BLaER1 (cell line): Measurements from ENCODE around the gene RAB17.
"Not testable (repeated sequence)": the region's sequence is repeated elsewhere in the genome, so short reads cannot be mapped to it uniquely, and the experiment has no call there.

ENCODE experiments used
- H3K27ac ChIP-seq: shearing (Covaris generic); formaldehyde crosslinking; 2 replicates; pipeline ENCODE4 v1.8.1; 2022
- H3K27me3 ChIP-seq: shearing (Covaris generic); formaldehyde crosslinking; 2 replicates; pipeline ENCODE4 v1.8.1; 2022
- H3K36me3 ChIP-seq: shearing (Covaris generic); formaldehyde crosslinking; 2 replicates; pipeline ENCODE4 v1.8.1; 2022
- H3K4me1 ChIP-seq: shearing (Covaris generic); formaldehyde crosslinking; 2 replicates; pipeline ENCODE4 v1.8.1; 2022
- H3K4me2 ChIP-seq: shearing (Covaris generic); formaldehyde crosslinking; 2 replicates; pipeline ENCODE4 v1.8.1; 2022
- H3K4me3 ChIP-seq: shearing (Covaris generic); formaldehyde crosslinking; 2 replicates; pipeline ENCODE4 v1.8.1; 2022
- H3K9ac ChIP-seq: shearing (Covaris generic); formaldehyde crosslinking; 2 replicates; pipeline ENCODE4 v1.8.1; 2022
- H3K9me3 ChIP-seq: shearing (Covaris generic); formaldehyde crosslinking; 2 replicates; pipeline ENCODE4 v1.8.1; 2022
- H4K20me1 ChIP-seq: shearing (Covaris generic); formaldehyde crosslinking; 2 replicates; pipeline ENCODE4 v1.8.1; 2022
- Cebpa-rat ChIP-seq: shearing (Covaris generic); IDR thresholded peaks from 2 replicates; pipeline ENCODE4 v1.8.1; 2022

RAB17 gene

GRCh38 chr2:237613679-237614078 is 23.1 kb upstream of the RAB17 start:
- Histone ChIP-seq H3K4me2 (peak overlapping the region; percentile 94), H3K9me3 (no peaks in the 10 kb centered on the region), H3K36me3 (no peaks in the 10 kb centered on the region), H3K4me3 (no peak overlapping the region; the same call in 1 of the 2 replicates), H3K27me3 (no peaks in the 10 kb centered on the region), H3K27ac (peak overlapping the region; percentile 90), H3K4me1 (peaks cover 66% of the 10 kb centered on the region), H3K9ac (no peak overlapping the region), H4K20me1 (no peaks in the 10 kb centered on the region)
- TF ChIP-seq Cebpa-rat, result no peak

- Histone ChIP-seq H3K4me1 (peaks cover 56% of the 10 kb centered on the region), H3K27ac (peak overlapping the region; percentile 90), H3K36me3 (no peaks in the 10 kb centered on the region), H3K4me3 (no peak overlapping the region), H3K9me3 (peaks cover 3% of the 10 kb centered on the region), H4K20me1 (no peaks in the 10 kb centered on the region), H3K9ac (no peak overlapping the region), H3K4me2 (peak overlapping the region; percentile 94), H3K27me3 (no peaks in the 10 kb centered on the region)
- TF ChIP-seq Cebpa-rat, result no peak
Measured at GRCh38 chr2:237612527-237613357, 22.2 kb upstream of the RAB17 start.

DNA sequence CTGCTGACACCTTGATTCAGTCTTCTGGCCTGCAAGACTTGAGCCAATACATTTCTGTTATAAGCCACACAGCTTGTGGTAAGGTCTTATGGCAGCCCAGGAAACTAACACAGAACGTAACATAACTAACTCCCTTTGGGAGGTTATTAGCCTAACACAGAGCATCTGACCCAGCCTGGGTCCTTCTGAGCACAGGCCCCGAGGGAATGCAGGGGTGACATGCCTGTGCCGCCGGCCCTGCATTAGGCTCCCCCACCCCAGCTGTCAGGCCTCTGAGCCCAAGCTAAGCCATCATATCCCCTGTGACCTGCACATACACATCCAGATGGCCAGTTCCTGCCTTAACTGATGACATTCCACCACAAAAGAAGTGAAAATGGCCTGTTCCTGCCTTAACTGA is 16.0 kb upstream of the RAB17 start:
- Histone ChIP-seq H3K9ac (peak overlapping the region; percentile 57; the same call in 1 of the 2 replicates), H3K9me3 (peaks cover 10% of the 10 kb centered on the region), H3K27ac (peak overlapping the region; percentile 86), H3K4me1 (peaks cover 58% of the 10 kb centered on the region), H3K4me2 (peak overlapping the region; percentile 97)
- not testable (repeated sequence) for H3K36me3 ChIP-seq, H3K4me3 ChIP-seq, H4K20me1 ChIP-seq, H3K27me3 ChIP-seq

- peaks cover 74% of the 10 kb centered on the region for H3K4me1 ChIP-seq
- no peaks in the 10 kb centered on the region for H3K36me3 ChIP-seq
- TF ChIP-seq Cebpa-rat, result no peak
- H4K20me1 ChIP-seq, result no peaks in the 10 kb centered on the region
- H3K4me3 ChIP-seq, result no peak overlapping the region
- H3K27me3 ChIP-seq, result no peaks in the 10 kb centered on the region
- peak overlapping the region; percentile 97 for H3K4me2 ChIP-seq
- peak overlapping the region; percentile 86 for H3K27ac ChIP-seq
- H3K9ac ChIP-seq, result peak overlapping the region; percentile 80
- peaks cover 10% of the 10 kb centered on the region for H3K9me3 ChIP-seq
Measured at GRCh38 chr2:237604960-237605359, 14.4 kb upstream of the RAB17 start.

DNA sequence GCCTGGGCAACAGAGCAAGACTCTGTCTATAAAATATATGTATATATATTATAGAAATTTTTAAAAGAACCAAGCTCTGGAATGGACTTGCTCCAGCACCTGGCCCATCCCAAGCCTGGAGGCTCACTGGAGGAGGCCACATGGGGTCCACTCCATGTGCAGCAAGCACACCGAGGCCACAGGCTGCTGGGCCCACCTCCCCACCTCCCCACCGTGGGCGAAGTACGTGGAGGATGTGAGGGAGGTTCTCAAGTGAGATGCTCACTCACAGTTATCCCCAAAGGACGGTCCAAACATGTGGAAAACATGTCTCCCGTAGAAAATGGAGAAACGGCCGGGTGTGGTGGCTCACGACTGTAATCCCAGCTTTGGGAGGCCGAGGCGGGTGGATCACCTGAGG is 13.9 kb upstream of the RAB17 start:
- H3K4me1 ChIP-seq, result peaks cover 80% of the 10 kb centered on the region
- H3K9me3 ChIP-seq, result peaks cover 10% of the 10 kb centered on the region
- no peaks in the 10 kb centered on the region for H3K36me3 ChIP-seq
- peak overlapping the region; percentile 86 for H3K27ac ChIP-seq
- TF ChIP-seq Cebpa-rat, result no peak
- peak overlapping the region; percentile 97 for H3K4me2 ChIP-seq
- H3K9ac ChIP-seq, result peak overlapping the region; percentile 80
- H3K4me3 ChIP-seq, result no peak overlapping the region; the same call in 1 of the 2 replicates
- H3K27me3 ChIP-seq, result no peaks in the 10 kb centered on the region
- no peaks in the 10 kb centered on the region for H4K20me1 ChIP-seq

DNA sequence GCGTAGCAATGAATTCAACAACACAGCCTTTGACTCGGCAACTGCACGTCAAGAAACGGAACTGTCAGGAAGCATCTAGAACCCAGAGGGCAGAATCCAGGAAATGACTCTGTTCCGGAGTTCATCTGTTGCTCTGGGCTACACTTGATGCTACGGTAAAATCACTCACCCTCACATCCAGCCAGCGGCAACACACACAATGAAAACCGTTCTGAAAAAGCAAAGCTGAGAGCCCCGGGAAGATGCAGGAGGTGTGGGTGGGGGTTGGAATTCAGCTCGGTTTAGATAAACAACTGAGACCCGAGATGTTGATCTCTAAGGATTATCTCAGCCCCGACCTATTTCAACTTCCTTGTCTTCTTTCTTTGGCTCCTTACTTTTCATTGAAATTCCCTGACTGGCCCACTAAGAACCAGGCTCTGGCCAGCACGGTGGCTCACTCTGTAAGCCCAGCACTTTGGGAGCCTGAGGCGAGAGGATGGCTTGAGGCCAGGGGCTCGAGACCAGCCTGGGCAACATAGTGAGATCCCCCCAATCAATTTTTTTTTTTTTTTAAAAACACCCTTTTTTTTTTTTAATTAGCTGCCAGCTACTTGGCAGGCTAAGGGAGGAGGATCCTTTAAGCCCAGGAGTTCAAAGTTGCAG is 13.3 kb upstream of the RAB17 start:
- H3K4me3 ChIP-seq, result peak overlapping the region; percentile 70

DNA sequence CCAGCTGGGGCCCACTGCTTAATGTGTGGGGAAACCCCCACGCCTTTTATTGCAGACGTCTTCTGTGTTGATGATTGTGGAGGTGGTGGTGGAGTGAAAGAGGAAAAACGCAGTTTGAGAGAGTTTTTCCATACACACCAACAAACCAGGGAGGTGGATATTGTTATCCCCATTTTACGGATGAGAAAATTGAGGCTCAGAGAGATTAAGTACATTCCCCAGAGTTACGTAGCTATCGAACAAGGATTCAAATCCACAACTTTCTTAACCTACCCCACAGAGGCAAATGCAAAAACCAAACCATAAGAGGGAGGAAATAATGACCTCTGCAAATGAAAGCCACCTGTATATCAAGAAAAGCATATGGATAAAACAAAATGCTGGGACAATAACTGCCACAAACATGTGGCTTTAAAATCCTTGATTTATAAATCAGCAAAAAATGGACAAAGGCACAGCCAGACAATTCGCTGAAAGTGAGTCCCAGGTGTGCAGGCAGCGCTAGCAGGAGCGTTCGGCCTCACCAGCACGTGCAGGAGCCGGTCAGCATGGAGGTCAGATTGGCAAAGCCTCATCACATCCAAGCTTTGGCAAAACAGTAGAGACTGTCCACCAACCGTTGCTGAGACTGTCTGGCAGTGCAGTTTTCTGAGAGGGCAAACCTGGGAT is 12.6 kb upstream of the RAB17 start:
- no peaks in the 10 kb centered on the region for H3K27me3 ChIP-seq
- peak overlapping the region; percentile 97 for H3K4me2 ChIP-seq
- no peaks in the 10 kb centered on the region for H3K36me3 ChIP-seq
- peak overlapping the region; percentile 80 for H3K9ac ChIP-seq
- peaks cover 10% of the 10 kb centered on the region for H3K9me3 ChIP-seq
- H3K4me3 ChIP-seq, result peak overlapping the region; percentile 70
- H4K20me1 ChIP-seq, result no peaks in the 10 kb centered on the region
- H3K4me1 ChIP-seq, result peaks cover 91% of the 10 kb centered on the region
- TF ChIP-seq Cebpa-rat, result no peak
- peak overlapping the region; percentile 86 for H3K27ac ChIP-seq

More for the DNA sequence above, 13.3 kb upstream of the RAB17 start:
- Histone ChIP-seq H4K20me1 (no peaks in the 10 kb centered on the region), H3K27me3 (no peaks in the 10 kb centered on the region), H3K9me3 (peaks cover 10% of the 10 kb centered on the region), H3K4me1 (peaks cover 85% of the 10 kb centered on the region), H3K36me3 (no peaks in the 10 kb centered on the region), H3K27ac (peak overlapping the region; percentile 86), H3K4me2 (peak overlapping the region; percentile 97), H3K9ac (peak overlapping the region; percentile 80)
- no peak for TF ChIP-seq Cebpa-rat

DNA sequence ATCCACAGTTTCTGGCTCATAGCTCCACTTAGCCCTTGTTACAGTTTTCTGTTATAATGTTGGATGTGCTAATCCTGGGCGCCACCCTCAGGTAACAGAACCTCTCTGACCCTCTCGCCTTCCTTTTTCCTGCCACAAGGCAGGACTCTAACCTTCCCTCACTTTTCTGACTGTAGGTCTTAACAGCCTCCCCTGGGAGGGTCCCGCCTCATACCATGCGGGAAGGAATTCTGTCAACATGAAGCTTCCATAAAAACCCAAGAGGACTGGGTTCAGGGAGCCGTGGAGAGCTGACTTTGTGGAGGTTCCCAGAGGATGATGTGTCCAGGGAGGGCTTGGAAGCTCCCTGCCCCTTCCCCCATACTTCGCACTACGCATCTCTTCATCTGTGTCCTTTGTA is 11.9 kb upstream of the RAB17 start:
- peak overlapping the region; percentile 80 for H3K9ac ChIP-seq
- H3K4me1 ChIP-seq, result peaks cover 95% of the 10 kb centered on the region
- H4K20me1 ChIP-seq, result no peaks in the 10 kb centered on the region
- H3K36me3 ChIP-seq, result no peaks in the 10 kb centered on the region
- no peaks in the 10 kb centered on the region for H3K27me3 ChIP-seq
- peaks cover 4% of the 10 kb centered on the region for H3K9me3 ChIP-seq
- H3K4me3 ChIP-seq, result peak overlapping the region; percentile 70
- H3K27ac ChIP-seq, result peak overlapping the region; percentile 86
- TF ChIP-seq Cebpa-rat, result no peak
- H3K4me2 ChIP-seq, result peak overlapping the region; percentile 97

DNA sequence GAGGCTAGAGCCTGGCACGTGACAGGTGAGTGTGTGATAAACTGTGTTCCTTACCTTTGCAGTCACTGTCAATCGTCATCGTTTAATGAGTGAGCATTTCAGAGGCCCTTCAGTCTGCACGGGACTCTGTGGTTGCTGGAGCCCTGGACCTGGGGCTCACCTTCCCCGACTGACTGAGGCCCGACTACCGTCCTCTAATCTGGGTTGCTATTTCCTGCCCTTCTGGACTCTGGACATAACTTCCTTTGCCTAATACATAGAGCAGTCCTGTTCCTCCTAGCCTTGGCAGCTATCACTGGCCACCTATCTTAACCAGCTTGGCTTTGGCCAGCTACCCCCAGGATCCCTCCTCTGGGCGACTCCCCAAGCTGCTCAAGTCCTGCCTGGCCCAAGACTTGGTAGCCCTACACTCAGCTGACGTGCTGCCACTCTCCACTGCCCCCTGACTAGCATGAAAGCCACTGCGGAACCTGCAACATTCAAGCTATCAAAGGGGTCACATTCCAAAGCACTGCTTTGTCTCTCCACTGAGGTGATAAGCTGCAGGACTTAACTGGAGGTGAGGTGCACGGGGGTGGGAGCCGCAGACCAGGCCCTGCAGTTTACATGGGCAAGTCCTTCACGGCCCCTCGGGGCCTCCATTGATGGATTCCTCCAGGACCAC is 11.1 kb upstream of the RAB17 start:
- H3K4me2 ChIP-seq, result peak overlapping the region; percentile 97
- TF ChIP-seq Cebpa-rat, result no peak
- H3K9me3 ChIP-seq, result no peaks in the 10 kb centered on the region
- peak overlapping the region; percentile 80 for H3K9ac ChIP-seq
- peak overlapping the region; percentile 86 for H3K27ac ChIP-seq
- peaks cover 95% of the 10 kb centered on the region for H3K4me1 ChIP-seq
- no peaks in the 10 kb centered on the region for H3K36me3 ChIP-seq
- H3K4me3 ChIP-seq, result peak overlapping the region; percentile 70
- no peaks in the 10 kb centered on the region for H4K20me1 ChIP-seq
- H3K27me3 ChIP-seq, result no peaks in the 10 kb centered on the region
